Mammary epithelial cell (primary cell): Measurements from ENCODE around the gene SH3TC2.

Source experiments
- EZH2 ChIP-seq: IDR thresholded peaks from 2 replicates; pipeline ENCODE4 v1.6.1; 2012; ENCODE audit warnings: low read length, inconsistent platforms, borderline replicate concordance
- TF ChIP-seq, protein P1 (sequence below), 2 donors: IDR thresholded peaks in 1 of 2; conservative IDR thresholded peaks in 1 of 2; 2 replicates each; pipeline ENCODE4 v1.5.1; 2011 to 2012; ENCODE audit warnings: inconsistent platforms in 2 of 2, low read length in 2 of 2, mild to moderate bottlenecking in 2 of 2, control low read depth in 1 of 2, low read depth in 1 of 2; ENCODE audit not compliant: insufficient read depth in 1 of 2; ENCODE audit errors: extremely low read depth in 1 of 2

DNA sequence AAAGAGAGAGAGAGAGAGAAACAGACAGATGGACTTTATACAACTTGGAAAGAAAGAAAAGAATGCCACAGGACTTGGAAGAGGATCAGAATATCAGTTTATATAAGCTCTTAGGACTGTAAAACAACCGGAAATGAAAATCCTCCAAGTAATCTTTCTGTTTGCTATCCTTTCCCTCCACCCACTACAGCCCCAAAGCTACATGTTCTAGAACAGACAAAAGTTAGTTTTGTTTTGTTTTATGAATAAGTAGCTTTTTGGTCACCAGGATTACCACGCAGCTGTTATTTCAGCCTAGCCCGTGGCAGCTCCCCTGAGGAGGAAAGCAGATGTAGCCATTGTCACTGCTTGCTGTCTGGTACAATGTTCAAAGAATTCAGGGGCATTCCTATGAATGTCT is 66.6 kb downstream of the SH3TC2 start:
- TF ChIP-seq, protein P1, sequence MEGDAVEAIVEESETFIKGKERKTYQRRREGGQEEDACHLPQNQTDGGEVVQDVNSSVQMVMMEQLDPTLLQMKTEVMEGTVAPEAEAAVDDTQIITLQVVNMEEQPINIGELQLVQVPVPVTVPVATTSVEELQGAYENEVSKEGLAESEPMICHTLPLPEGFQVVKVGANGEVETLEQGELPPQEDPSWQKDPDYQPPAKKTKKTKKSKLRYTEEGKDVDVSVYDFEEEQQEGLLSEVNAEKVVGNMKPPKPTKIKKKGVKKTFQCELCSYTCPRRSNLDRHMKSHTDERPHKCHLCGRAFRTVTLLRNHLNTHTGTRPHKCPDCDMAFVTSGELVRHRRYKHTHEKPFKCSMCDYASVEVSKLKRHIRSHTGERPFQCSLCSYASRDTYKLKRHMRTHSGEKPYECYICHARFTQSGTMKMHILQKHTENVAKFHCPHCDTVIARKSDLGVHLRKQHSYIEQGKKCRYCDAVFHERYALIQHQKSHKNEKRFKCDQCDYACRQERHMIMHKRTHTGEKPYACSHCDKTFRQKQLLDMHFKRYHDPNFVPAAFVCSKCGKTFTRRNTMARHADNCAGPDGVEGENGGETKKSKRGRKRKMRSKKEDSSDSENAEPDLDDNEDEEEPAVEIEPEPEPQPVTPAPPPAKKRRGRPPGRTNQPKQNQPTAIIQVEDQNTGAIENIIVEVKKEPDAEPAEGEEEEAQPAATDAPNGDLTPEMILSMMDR (conservative IDR thresholded peaks at IDR 0.05 in 1 of 2, IDR thresholded peaks at IDR 0.05 in 1 of 2; ENCODE audit: extremely low read depth in 1 of 2, insufficient read depth in 1 of 2, low read depth in 1 of 2, low read length in 2 of 2), result no peak
- no peak for TF ChIP-seq EZH2
